K562 (cell line): ENCODE results near the gene TMCC1. TPM values are rescaled to one million over a fixed set of nuclear protein-coding genes. Genes with fewer than 3 reads are reported as not detected.

Experiments
- ATAC-seq: fragments of 200-7000 bp; cut with Tn5 transposase; 3 replicates; pipeline ENCODE4 v1.9.1; 2020; ENCODE audit warnings: moderate library complexity
- BruUV-seq: library from RNA; stranded (reverse); fragments of 400-500 nt; replicated peaks from 2 replicates; lab custom pipeline; 2021; lab: Mats Ljungman, UMichigan
- CTCF ChIA-PET: fragments of 300-600 bp; formaldehyde crosslinking; extraction: SDS; loops from one replicate; lab custom pipeline; 2021; ENCODE audit warnings: low intra/inter-chr PET ratio; lab: Yijun Ruan, JAX
- POLR2A ChIA-PET: fragments of 300-600, 350-650 bp; sonication (Branson Sonifier 250); formaldehyde crosslinking; extraction: SDS; loops from one replicate; lab custom pipeline; 2021; ENCODE audit warnings: antibody characterized with exemption, inconsistent platforms; lab: Yijun Ruan, JAX
- DNase-seq, 4 experiments: peaks; one replicate each; pipeline versions ENCODE4 v3.0.0 to v3.0.0-alpha.2; 2011 to 2018; ENCODE audit warnings: low spot score in 3 of 4, mixed read lengths in 3 of 4; ENCODE audit errors: extremely low read depth in 1 of 4
- FAIRE-seq: peaks from 2 replicates; lab custom pipeline; 2011; peaks lifted over from hg19 to GRCh38; lab: Jason Lieb, UNC
- H2AFZ ChIP-seq: 2 replicates; pipeline ENCODE4 v1.6.0; 2011; ENCODE audit warnings: low read depth, low read length, control low read depth, inconsistent platforms
- H3K27ac ChIP-seq: fragments of 200-600 bp; 3 replicates; pipeline ENCODE4 v1.8.0; 2011; ENCODE audit warnings: low read depth, mild to moderate bottlenecking, control low read depth, inconsistent platforms, low read length, moderate library complexity, mixed read lengths; ENCODE audit errors: extremely low read depth
- H3K27me3 ChIP-seq, 2 experiments: fragments of 300-600 bp in 1 of 2; 2 replicates in 1 of 2; 3 replicates in 1 of 2; pipeline versions ENCODE4 v1.6.0 to v1.8.0; 2011; ENCODE audit warnings: inconsistent platforms in 2 of 2, low read length in 2 of 2, mild to moderate bottlenecking in 1 of 2, mixed read lengths in 1 of 2, moderate library complexity in 1 of 2; ENCODE audit not compliant: control insufficient read depth in 2 of 2, insufficient read depth in 2 of 2
- H3K36me3 ChIP-seq: fragments of 300-600 bp; 3 replicates; pipeline ENCODE4 v1.8.0; 2011; ENCODE audit warnings: mild to moderate bottlenecking, low read length, inconsistent platforms; ENCODE audit not compliant: control insufficient read depth, insufficient read depth
- H3K4me1 ChIP-seq, 2 experiments: fragments of 200-600 bp in 1 of 2; replicated peaks in 1 of 2; 2 replicates in 1 of 2; 3 replicates in 1 of 2; pipeline versions ENCODE4 v1.5.1 to v1.8.0; 2011; ENCODE audit warnings: inconsistent platforms in 2 of 2, low read length in 2 of 2, mild to moderate bottlenecking in 1 of 2, mixed read lengths in 1 of 2, moderate library complexity in 1 of 2; ENCODE audit not compliant: control insufficient read depth in 2 of 2, insufficient read depth in 2 of 2
- H3K4me2 ChIP-seq: 2 replicates; pipeline ENCODE4 v1.6.1; 2011; ENCODE audit warnings: low read length, control low read depth, inconsistent platforms, mixed read lengths; ENCODE audit not compliant: insufficient read depth
- H3K4me3 ChIP-seq: fragments of 200-600 bp; sonication (generic), shearing (Covaris generic); 2 replicates; pipeline ENCODE4 v1.5.1; 2016; ENCODE audit warnings: control low read depth, inconsistent platforms
- H3K79me2 ChIP-seq: fragments of 200-600 bp; 3 replicates; pipeline ENCODE4 v1.8.0; 2011; ENCODE audit warnings: low read length, inconsistent platforms; ENCODE audit not compliant: control insufficient read depth, insufficient read depth
- H3K9ac ChIP-seq, 2 experiments: 2 replicates each; pipeline versions ENCODE4 v1.6.0 to v1.6.1; 2011; ENCODE audit warnings: low read depth in 2 of 2, low read length in 2 of 2, control low read depth in 1 of 2, inconsistent platforms in 1 of 2, mild to moderate bottlenecking in 1 of 2, mixed read lengths in 1 of 2; ENCODE audit not compliant: insufficient read depth in 1 of 2
- H3K9me1 ChIP-seq: one replicate; pipeline ENCODE4 v1.6.0; 2011; ENCODE audit warnings: inconsistent platforms, mild to moderate bottlenecking, low read length, moderate library complexity; ENCODE audit not compliant: control insufficient read depth, insufficient read depth
- H3K9me3 ChIP-seq: replicated peaks from 2 replicates; pipeline ENCODE4 v1.5.1; 2011; ENCODE audit warnings: low read depth, low read length, inconsistent platforms; ENCODE audit not compliant: control insufficient read depth, insufficient read depth
- H4K20me1 ChIP-seq: replicated peaks from 2 replicates; pipeline ENCODE4 v1.6.1; 2011; ENCODE audit warnings: low read length, inconsistent platforms, mixed read lengths; ENCODE audit not compliant: control insufficient read depth, insufficient read depth
- BRF1 ChIP-seq: IDR thresholded peaks from 3 replicates; pipeline ENCODE4 v1.6.1; 2011; ENCODE audit warnings: borderline replicate concordance, mild to moderate bottlenecking; ENCODE audit not compliant: insufficient read length; ENCODE audit errors: extremely low read depth
- MED1 ChIP-seq: sonication (generic); formaldehyde crosslinking; IDR thresholded peaks from 2 replicates; pipeline ENCODE4 v1.8.1; 2023; ENCODE audit warnings: missing genetic modification reagents, borderline replicate concordance
- PBX2 ChIP-seq, 2 experiments: IDR thresholded peaks in 1 of 2; conservative IDR thresholded peaks in 1 of 2; 2 replicates each; pipeline ENCODE4 v1.6.1; 2016; ENCODE audit warnings: low read depth in 2 of 2, mild to moderate bottlenecking in 1 of 2, missing compliant biosample characterization in 1 of 2, missing genetic modification characterization in 1 of 2, moderate library complexity in 1 of 2
- POLR3A ChIP-seq: IDR thresholded peaks from 2 replicates; pipeline ENCODE4 v1.6.1; 2011; ENCODE audit warnings: borderline replicate concordance, mild to moderate bottlenecking, moderate library complexity; ENCODE audit not compliant: insufficient read length, insufficient read depth; ENCODE audit errors: extremely low read depth
- RERE ChIP-seq: sonication (generic); formaldehyde crosslinking; IDR thresholded peaks from 2 replicates; pipeline ENCODE4 v1.8.0; 2023; ENCODE audit warnings: missing genetic modification reagents, mild to moderate bottlenecking, borderline replicate concordance
- SMARCB1 ChIP-seq: IDR thresholded peaks from 2 replicates; pipeline ENCODE4 v1.6.1; 2011; ENCODE audit warnings: improper control_type of control experiment, low read depth; ENCODE audit not compliant: insufficient read length
- WHSC1 ChIP-seq: IDR thresholded peaks from one replicate; pipeline ENCODE4 v1.6.1; 2012; ENCODE audit warnings: low read length, control low read depth, inconsistent platforms
- ZKSCAN8 ChIP-seq: fragments of 200-800 bp; sonication (Bioruptor generic); IDR thresholded peaks from 2 replicates; pipeline ENCODE4 v1.6.1; 2016; ENCODE audit warnings: missing genetic modification characterization, missing compliant biosample characterization
- ZNF316 ChIP-seq: fragments of 450-650 bp; IDR thresholded peaks from 2 replicates; pipeline ENCODE4 v1.6.1; 2016
- WGBS: fragments of 100-300 bp; shearing (Covaris generic); methylation state at CpG from one replicate; pipeline ENCODE4 v1.1.6; 2016; ENCODE audit warnings: low coverage, mixed read lengths; ENCODE audit not compliant: insufficient coverage; ENCODE audit errors: missing lambda C conversion rate; 5-methylcytosine and 5-hydroxymethylcytosine counted together
- in situ Hi-C: fragments of 300-500 bp; cut with MboI; formaldehyde crosslinking; loops from 4 replicates; pipeline ENCODE4 v1.15.0; 2018; ENCODE audit warnings: inconsistent platforms, mixed read lengths
- intact Hi-C: fragments of 100-400 bp; cut with micrococcal nuclease; formaldehyde crosslinking; loops from 2 replicates; pipeline ENCODE4 v1.14.2; 2022
- polyA plus RNA-seq, 8 experiments: library from polyadenylated mRNA; depleted of rRNA in 4 of 8; stranded (reverse) in 5 of 8; unstranded in 3 of 8; fragments of >200 nt; fragmentation: Nextera tagmentation in 2 of 8; fragmentation: Illumina TruSeq in 1 of 8; extraction: Ambion mirVana in 2 of 8; extraction: Trizol in 1 of 8; gene quantifications; 2 replicates each; pipeline versions ENCODE4 v1.2.1 to v1.2.3, GENCODE V29; 2011 to 2014; ENCODE audit warnings: inconsistent platforms in 1 of 8, missing spikeins in 1 of 8
- total RNA-seq, 7 experiments: library from RNA; depleted of rRNA in 6 of 7; stranded (reverse); fragments of >200 nt in 6 of 7; fragmentation: Illumina TruSeq in 2 of 7; extraction: Trizol in 2 of 7; gene quantifications; 2 replicates each; pipeline versions ENCODE4 v1.2.1 to v1.2.3, GENCODE V29; 2011 to 2021; ENCODE audit warnings: low replicate concordance in 1 of 7

TMCC1 gene
- total and polyA plus RNA-seq, 9 of the 15 experiments (the other 6 are each of a cell fraction or from before 2014, with no cell fraction given), result 0.89 to 8.7 (median 4.0) TPM

- Histone ChIP-seq H3K9me3 (no peaks in the 10 kb centered on the region), H3K9me1 (no peaks in the 10 kb centered on the region), H3K79me2 (no peaks in the 10 kb centered on the region), H3K36me3 (peaks cover 10% of the 10 kb centered on the region; the same call in 2 of the 3 replicates), H3K27ac (no peak overlapping the region), H3K4me1 (no peaks in the 10 kb centered on the region), H2AFZ (no peak overlapping the region), H3K27me3 (no peaks in the 10 kb centered on the region), H4K20me1 (no peaks in the 10 kb centered on the region), H3K4me2 (no peak overlapping the region), H3K9ac (no peak overlapping the region), H3K4me3 (no peak overlapping the region)
- CTCF ChIA-PET, result interaction anchor here (0.7 kb wide), 1 partner anchor 304 kb away, joined by 5 read pairs; no protein-coding TSS in a partner anchor
- no TSS peak for BruUV-seq
- in situ Hi-C loops (no loop called here), intact Hi-C loops (no loop called here)
- WGBS, result no CpG with 5 or more reads among the region's 1 CpG
- POLR2A ChIA-PET, result no interaction called here
- DNase-seq (no peak), FAIRE-seq (no peak), ATAC-seq (no peak)
- TF ChIP-seq PBX2 (CRISPR knock-in tag; IDR thresholded peaks at IDR 0.05; ENCODE audit: low read depth) (no peak), PBX2 (tag; conservative IDR thresholded peaks at IDR 0.05; ENCODE audit: low read depth) (peak; percentile 29; the same call in 1 of the 2 replicates), SMARCB1 (no peak), POLR3A (no peak), ZKSCAN8 (CRISPR knock-in tag) (no peak), WHSC1 (no peak), MED1 (CRISPR knock-in tag) (no peak), RERE (no peak), BRF1 (no peak), ZNF316 (0 out of 2 replicates have a peak, but pooled peaks have one; percentile 12)
Measured at GRCh38 chr3:129878355-129878754, 15.2 kb downstream of the TMCC1 start.
